ENCODE results near the gene TUBA3C. TPM values are rescaled to one million over a fixed set of nuclear protein-coding genes. Genes with fewer than 3 reads are reported as not detected.
"Not testable (repeated sequence)": the region's sequence is repeated elsewhere in the genome, so short reads cannot be mapped to it uniquely, and the experiment has no call there.

The TUBA3C gene
- total RNA-seq, 1 experiment from 2014 or later, result not detected

GRCh38 chr13:19178901-19179593 lies 2.6 kb downstream of the TUBA3C start:
- Histone ChIP-seq H4K20me1 (ENCODE audit: control insufficient read depth, insufficient read depth, insufficient read length) (no peaks in the 10 kb centered on the region), H3K14ac (ENCODE audit: insufficient read depth, low read length) (no peak overlapping the region), H3K23ac (ENCODE audit: insufficient read length, low read depth, low read length) (no peak overlapping the region), H2BK20ac (ENCODE audit: low read depth, low read length, poor library complexity, severe bottlenecking) (no peak overlapping the region), H3K27me3 (ENCODE audit: insufficient read depth, low read length) (no peaks in the 10 kb centered on the region), H2AFZ (ENCODE audit: low read length) (no peak overlapping the region), H2AK5ac (ENCODE audit: insufficient read length, low read length) (no peak overlapping the region), H3K56ac (ENCODE audit: insufficient read length, low read depth, low read length) (no peak overlapping the region), H4K8ac (replicated peaks; ENCODE audit: insufficient read length, low read depth, low read length) (no peak overlapping the region), H2BK12ac (ENCODE audit: insufficient read length, low read depth, low read length) (no peak overlapping the region), H4K91ac (ENCODE audit: insufficient read length, low read depth, low read length) (no peak overlapping the region), H2BK120ac (ENCODE audit: low read depth, low read length, poor library complexity, severe bottlenecking) (no peak overlapping the region), H3K4ac (ENCODE audit: low read depth, low read length) (no peak overlapping the region), H3K79me2 (ENCODE audit: insufficient read depth, low read length) (no peaks in the 10 kb centered on the region), H3K9ac (ENCODE audit: extremely low read depth, insufficient read length, low read length) (no peak overlapping the region), H3K23me2 (ENCODE audit: insufficient read length, low read depth, low read length, poor library complexity, severe bottlenecking) (no peaks in the 10 kb centered on the region), H3K18ac (ENCODE audit: insufficient read length, low read depth, low read length) (no peak overlapping the region), H4K5ac (ENCODE audit: insufficient read length, low read depth, low read length) (no peak overlapping the region), H3K4me1 (ENCODE audit: insufficient read depth, low read length) (no peaks in the 10 kb centered on the region), H2BK5ac (ENCODE audit: insufficient read length, low read length) (no peak overlapping the region), H3K79me1 (ENCODE audit: insufficient read depth, low read depth, low read length, poor library complexity, severe bottlenecking) (no peaks in the 10 kb centered on the region), H2BK15ac (ENCODE audit: low read depth, low read length) (no peak overlapping the region), H3K27ac (ENCODE audit: insufficient read length, low read depth, low read length) (no peak overlapping the region), H3K9me3 (ENCODE audit: control insufficient read depth, low read depth, low read length) (peaks cover 94% of the 10 kb centered on the region), H3T11ph (ENCODE audit: low read length) (no peak overlapping the region), H3K4me2 (ENCODE audit: insufficient read depth, insufficient read length, low read length) (no peak overlapping the region)
- no CpG with 5 or more reads among the region's 15 CpGs for WGBS (ENCODE audit: extremely low coverage, insufficient read length, low lambda C conversion rate)
- Mint-ChIP-seq H3K9me3 (peaks cover 96 to 97% of the 10 kb centered on the region in 2 experiments), H3K27ac (no peak overlapping the region), H3K4me3 (no peak overlapping the region), H3K27me3 (ENCODE audit: low read depth) (peaks cover 2% of the 10 kb centered on the region; the same call in 1 of the 2 replicates), H3K4me1 (no peaks in the 10 kb centered on the region), H3K36me3 (ENCODE audit: insufficient read depth in 1 of 3, low read depth in 3 of 3) (peaks cover 10 to 42% (median 14%) of the 10 kb centered on the region in 3 experiments)
- TF ChIP-seq CTCF (conservative IDR thresholded peaks at IDR 0.05), result no peak
- DNase-seq, result no peak

DNA sequence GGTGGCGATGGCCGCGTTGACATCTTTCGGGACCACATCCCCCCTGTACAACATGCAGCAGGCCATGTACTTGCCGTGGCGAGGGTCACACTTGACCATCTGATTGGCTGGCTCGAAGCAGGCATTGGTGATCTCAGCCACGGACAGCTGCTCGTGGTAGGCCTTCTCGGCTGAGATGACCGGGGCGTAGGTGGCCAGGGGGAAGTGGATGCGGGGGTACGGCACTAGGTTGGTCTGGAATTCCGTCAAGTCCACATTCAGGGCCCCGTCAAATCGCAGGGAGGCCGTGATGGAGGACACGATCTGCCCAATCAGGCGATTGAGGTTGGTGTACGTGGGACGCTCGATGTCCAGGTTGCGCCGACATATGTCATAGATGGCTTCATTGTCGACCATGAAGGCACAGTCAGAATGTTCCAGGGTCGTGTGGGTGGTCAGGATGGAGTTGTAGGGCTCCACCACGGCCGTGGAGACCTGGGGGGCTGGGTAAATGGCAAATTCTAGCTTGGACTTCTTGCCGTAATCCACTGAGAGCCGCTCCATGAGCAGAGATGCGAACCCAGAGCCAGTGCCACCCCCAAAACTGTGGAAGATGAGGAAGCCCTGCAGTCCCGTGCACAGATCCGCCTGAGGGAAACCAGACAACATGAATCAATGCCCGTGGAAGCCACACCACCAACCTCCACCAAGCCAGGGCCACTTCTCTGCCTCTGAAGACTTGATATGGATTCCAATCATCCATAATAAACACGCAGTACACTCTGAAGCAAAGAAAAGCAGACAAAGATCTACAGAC lies 4.4 kb downstream of the TUBA3C start:
- not testable (repeated sequence) for H4K20me1 ChIP-seq (ENCODE audit: control insufficient read depth, insufficient read depth, insufficient read length); H4K8ac ChIP-seq (replicated peaks; ENCODE audit: insufficient read length, low read depth, low read length); H4K5ac ChIP-seq (ENCODE audit: insufficient read length, low read depth, low read length); H3K27me3 ChIP-seq (ENCODE audit: insufficient read depth, low read length); H4K91ac ChIP-seq (ENCODE audit: insufficient read length, low read depth, low read length); H2AFZ ChIP-seq (ENCODE audit: low read length); H3K79me2 ChIP-seq (ENCODE audit: insufficient read depth, low read length); H2BK20ac ChIP-seq (ENCODE audit: low read depth, low read length, poor library complexity, severe bottlenecking); H2AK5ac ChIP-seq (ENCODE audit: insufficient read length, low read length); H3K27ac Mint-ChIP-seq; H2BK12ac ChIP-seq (ENCODE audit: insufficient read length, low read depth, low read length); H3K56ac ChIP-seq (ENCODE audit: insufficient read length, low read depth, low read length); H3K9ac ChIP-seq (ENCODE audit: extremely low read depth, insufficient read length, low read length); H3K4me1 Mint-ChIP-seq; H3K27ac ChIP-seq (ENCODE audit: insufficient read length, low read depth, low read length); H3K4me2 ChIP-seq (ENCODE audit: insufficient read depth, insufficient read length, low read length); H3K14ac ChIP-seq (ENCODE audit: insufficient read depth, low read length); H3K23me2 ChIP-seq (ENCODE audit: insufficient read length, low read depth, low read length, poor library complexity, severe bottlenecking); H3K4ac ChIP-seq (ENCODE audit: low read depth, low read length); H3K23ac ChIP-seq (ENCODE audit: insufficient read length, low read depth, low read length); H3T11ph ChIP-seq (ENCODE audit: low read length); H3K4me1 ChIP-seq (ENCODE audit: insufficient read depth, low read length); H2BK5ac ChIP-seq (ENCODE audit: insufficient read length, low read length); H2BK15ac ChIP-seq (ENCODE audit: low read depth, low read length); H3K79me1 ChIP-seq (ENCODE audit: insufficient read depth, low read depth, low read length, poor library complexity, severe bottlenecking); H3K27me3 Mint-ChIP-seq (ENCODE audit: low read depth); DNase-seq; H3K18ac ChIP-seq (ENCODE audit: insufficient read length, low read depth, low read length); H3K4me3 Mint-ChIP-seq; H2BK120ac ChIP-seq (ENCODE audit: low read depth, low read length, poor library complexity, severe bottlenecking)
- WGBS (ENCODE audit: extremely low coverage, insufficient read length, low lambda C conversion rate), result no CpG with 5 or more reads among the region's 36 CpGs
- Mint-ChIP-seq H3K9me3 (peaks cover 96 to 97% of the 10 kb centered on the region in 2 experiments), H3K36me3 (ENCODE audit: insufficient read depth in 1 of 3, low read depth in 3 of 3) (peaks cover 10 to 54% (median 21%) of the 10 kb centered on the region in 3 experiments)
- peaks cover 95% of the 10 kb centered on the region for H3K9me3 ChIP-seq (ENCODE audit: control insufficient read depth, low read depth, low read length)
